ENCODE measurements around the gene NMNAT3.

GRCh38 chr3:139521816-139522215, 156.0 kb downstream of the NMNAT3 start:
- TF ChIP-seq, protein P1, sequence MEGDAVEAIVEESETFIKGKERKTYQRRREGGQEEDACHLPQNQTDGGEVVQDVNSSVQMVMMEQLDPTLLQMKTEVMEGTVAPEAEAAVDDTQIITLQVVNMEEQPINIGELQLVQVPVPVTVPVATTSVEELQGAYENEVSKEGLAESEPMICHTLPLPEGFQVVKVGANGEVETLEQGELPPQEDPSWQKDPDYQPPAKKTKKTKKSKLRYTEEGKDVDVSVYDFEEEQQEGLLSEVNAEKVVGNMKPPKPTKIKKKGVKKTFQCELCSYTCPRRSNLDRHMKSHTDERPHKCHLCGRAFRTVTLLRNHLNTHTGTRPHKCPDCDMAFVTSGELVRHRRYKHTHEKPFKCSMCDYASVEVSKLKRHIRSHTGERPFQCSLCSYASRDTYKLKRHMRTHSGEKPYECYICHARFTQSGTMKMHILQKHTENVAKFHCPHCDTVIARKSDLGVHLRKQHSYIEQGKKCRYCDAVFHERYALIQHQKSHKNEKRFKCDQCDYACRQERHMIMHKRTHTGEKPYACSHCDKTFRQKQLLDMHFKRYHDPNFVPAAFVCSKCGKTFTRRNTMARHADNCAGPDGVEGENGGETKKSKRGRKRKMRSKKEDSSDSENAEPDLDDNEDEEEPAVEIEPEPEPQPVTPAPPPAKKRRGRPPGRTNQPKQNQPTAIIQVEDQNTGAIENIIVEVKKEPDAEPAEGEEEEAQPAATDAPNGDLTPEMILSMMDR (IDR thresholded peaks at IDR 0.05 in 4 of 5, conservative IDR thresholded peaks at IDR 0.05 in 1 of 5): no peak
- no peak for TF ChIP-seq POLR2A (IDR thresholded peaks at IDR 0.05)
